Ishikawa (cell line): Measurements from ENCODE around the gene TNFSF11.

Source experiments
- CREB1 ChIP-seq: IDR thresholded peaks from 2 replicates; pipeline ENCODE4 v1.6.1; 2012; ENCODE audit warnings: low read depth
- EGR1 ChIP-seq: IDR thresholded peaks from 2 replicates; pipeline ENCODE4 v1.6.1; 2012
- EP300 ChIP-seq: IDR thresholded peaks from 2 replicates; pipeline ENCODE4 v1.6.1; 2012; ENCODE audit warnings: borderline replicate concordance
- MAX ChIP-seq: IDR thresholded peaks from 2 replicates; pipeline ENCODE4 v1.6.1; 2012
- NFIC ChIP-seq: IDR thresholded peaks from 2 replicates; pipeline ENCODE4 v1.6.1; 2012
- RAD21 ChIP-seq: IDR thresholded peaks from 2 replicates; pipeline ENCODE4 v1.6.1; 2012; ENCODE audit warnings: low read depth
- REST ChIP-seq: IDR thresholded peaks from 2 replicates; pipeline ENCODE4 v1.6.1; 2012; ENCODE audit warnings: low read depth, mild to moderate bottlenecking
- TAF1 ChIP-seq: IDR thresholded peaks from 2 replicates; pipeline ENCODE4 v1.6.1; 2012; ENCODE audit warnings: low read depth, mild to moderate bottlenecking
- TCF12 ChIP-seq: IDR thresholded peaks from 2 replicates; pipeline ENCODE4 v1.6.1; 2012; ENCODE audit warnings: low read depth
- TEAD4 ChIP-seq: IDR thresholded peaks from 2 replicates; pipeline ENCODE4 v1.6.1; 2012
- USF1 ChIP-seq: IDR thresholded peaks from 2 replicates; pipeline ENCODE4 v1.6.1; 2012
- YY1 ChIP-seq: IDR thresholded peaks from 2 replicates; pipeline ENCODE4 v1.6.1; 2012; ENCODE audit warnings: low read depth

- no peak for TF ChIP-seq REST
- TF ChIP-seq EGR1, result no peak
- TF ChIP-seq MAX, result no peak
- no peak for TF ChIP-seq EP300
- no peak for TF ChIP-seq CREB1
- TF ChIP-seq TAF1, result no peak
- TF ChIP-seq TEAD4, result no peak
- no peak for TF ChIP-seq NFIC
- no peak for TF ChIP-seq USF1
- no peak for TF ChIP-seq RAD21
- TF ChIP-seq YY1, result no peak
- no peak for TF ChIP-seq TCF12
Measured at GRCh38 chr13:42574011-42574410, at the start of gene TNFSF11.
